KMS-11 (cell line): ENCODE measurements around the gene PPY.

ENCODE experiments used
- H2AFZ ChIP-seq: fragments of 200-600 bp; sonication (generic); 2 replicates; pipeline ENCODE4 v1.6.1; 2016; ENCODE audit warnings: antibody characterized with exemption, mixed run types, low read depth
- H3K27ac ChIP-seq: fragments of 200-600 bp; sonication (generic); 2 replicates; pipeline ENCODE4 v1.6.1; 2016; ENCODE audit warnings: mild to moderate bottlenecking, mixed run types
- H3K27me3 ChIP-seq: fragments of 200-600 bp; sonication (generic); 2 replicates; pipeline ENCODE4 v1.6.1; 2017; ENCODE audit warnings: mild to moderate bottlenecking, low read depth, mixed run types, moderate library complexity; ENCODE audit not compliant: insufficient read depth
- H3K36me3 ChIP-seq: fragments of 200-600 bp; sonication (generic); 2 replicates; pipeline ENCODE4 v1.6.1; 2017; ENCODE audit warnings: mild to moderate bottlenecking, mixed run types; ENCODE audit not compliant: insufficient read depth
- H3K4me1 ChIP-seq: fragments of 200-600 bp; sonication (generic); 2 replicates; pipeline ENCODE4 v1.6.1; 2016; ENCODE audit warnings: mild to moderate bottlenecking, low read depth, mixed run types; ENCODE audit not compliant: poor library complexity, severe bottlenecking
- H3K4me2 ChIP-seq: fragments of 200-600 bp; sonication (generic); 2 replicates; pipeline ENCODE4 v1.7.0; 2016; ENCODE audit warnings: mild to moderate bottlenecking, mixed run types
- H3K4me3 ChIP-seq: fragments of 200-600 bp; sonication (generic); IDR thresholded peaks from 2 replicates; pipeline ENCODE4 v1.6.1; 2017; ENCODE audit warnings: low read depth, low read length, mixed read lengths; ENCODE audit not compliant: insufficient read depth
- H3K79me2 ChIP-seq: fragments of 200-600 bp; sonication (generic); 2 replicates; pipeline ENCODE4 v1.6.1; 2016; ENCODE audit warnings: low read depth, mixed run types; ENCODE audit not compliant: insufficient read depth
- H3K9ac ChIP-seq: fragments of 200-600 bp; sonication (generic); 2 replicates; pipeline ENCODE4 v1.6.1; 2016; ENCODE audit warnings: mild to moderate bottlenecking, mixed run types
- H4K20me1 ChIP-seq: fragments of 200-600 bp; sonication (generic); 2 replicates; pipeline ENCODE4 v1.6.1; 2016; ENCODE audit warnings: mild to moderate bottlenecking, mixed run types; ENCODE audit not compliant: insufficient read depth
- TF ChIP-seq, protein P1 (sequence below): fragments of 200-600 bp; sonication (generic); conservative IDR thresholded peaks from 2 replicates; pipeline ENCODE4 v1.6.1; 2017; ENCODE audit warnings: low read depth, mild to moderate bottlenecking, antibody characterized with exemption, low read length, moderate library complexity, mixed read lengths

Gene PPY

DNA sequence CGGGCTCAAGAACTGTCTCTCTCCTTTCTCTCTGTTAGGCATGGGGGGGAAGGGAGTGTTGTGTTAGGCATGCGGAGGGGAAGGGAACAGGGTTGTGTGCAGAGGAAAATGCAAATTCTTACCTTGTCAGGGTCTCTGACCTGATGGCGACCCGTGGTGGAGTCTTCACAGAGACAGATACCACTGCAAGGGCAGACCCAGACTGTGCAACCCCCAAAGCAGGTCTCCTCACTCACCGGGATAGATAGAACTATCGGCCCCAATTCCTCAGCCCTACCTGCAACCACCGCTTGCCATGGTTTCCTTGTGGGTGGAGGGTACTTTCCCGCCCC lies 25.3 kb downstream of the PPY start:
- TF ChIP-seq, protein P1, sequence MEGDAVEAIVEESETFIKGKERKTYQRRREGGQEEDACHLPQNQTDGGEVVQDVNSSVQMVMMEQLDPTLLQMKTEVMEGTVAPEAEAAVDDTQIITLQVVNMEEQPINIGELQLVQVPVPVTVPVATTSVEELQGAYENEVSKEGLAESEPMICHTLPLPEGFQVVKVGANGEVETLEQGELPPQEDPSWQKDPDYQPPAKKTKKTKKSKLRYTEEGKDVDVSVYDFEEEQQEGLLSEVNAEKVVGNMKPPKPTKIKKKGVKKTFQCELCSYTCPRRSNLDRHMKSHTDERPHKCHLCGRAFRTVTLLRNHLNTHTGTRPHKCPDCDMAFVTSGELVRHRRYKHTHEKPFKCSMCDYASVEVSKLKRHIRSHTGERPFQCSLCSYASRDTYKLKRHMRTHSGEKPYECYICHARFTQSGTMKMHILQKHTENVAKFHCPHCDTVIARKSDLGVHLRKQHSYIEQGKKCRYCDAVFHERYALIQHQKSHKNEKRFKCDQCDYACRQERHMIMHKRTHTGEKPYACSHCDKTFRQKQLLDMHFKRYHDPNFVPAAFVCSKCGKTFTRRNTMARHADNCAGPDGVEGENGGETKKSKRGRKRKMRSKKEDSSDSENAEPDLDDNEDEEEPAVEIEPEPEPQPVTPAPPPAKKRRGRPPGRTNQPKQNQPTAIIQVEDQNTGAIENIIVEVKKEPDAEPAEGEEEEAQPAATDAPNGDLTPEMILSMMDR = no peak
- no peaks in the 10 kb centered on the region for H3K36me3 ChIP-seq
- H3K4me1 ChIP-seq = no peaks in the 10 kb centered on the region
- H3K9ac ChIP-seq = no peak overlapping the region
- H4K20me1 ChIP-seq = no peaks in the 10 kb centered on the region
- H3K4me3 ChIP-seq = no peak overlapping the region
- H3K79me2 ChIP-seq = no peaks in the 10 kb centered on the region
- peaks cover 33% of the 10 kb centered on the region; the same call in 1 of the 2 replicates for H3K27me3 ChIP-seq
- no peak overlapping the region for H3K4me2 ChIP-seq
- no peak overlapping the region for H3K27ac ChIP-seq
- no peak overlapping the region for H2AFZ ChIP-seq

DNA sequence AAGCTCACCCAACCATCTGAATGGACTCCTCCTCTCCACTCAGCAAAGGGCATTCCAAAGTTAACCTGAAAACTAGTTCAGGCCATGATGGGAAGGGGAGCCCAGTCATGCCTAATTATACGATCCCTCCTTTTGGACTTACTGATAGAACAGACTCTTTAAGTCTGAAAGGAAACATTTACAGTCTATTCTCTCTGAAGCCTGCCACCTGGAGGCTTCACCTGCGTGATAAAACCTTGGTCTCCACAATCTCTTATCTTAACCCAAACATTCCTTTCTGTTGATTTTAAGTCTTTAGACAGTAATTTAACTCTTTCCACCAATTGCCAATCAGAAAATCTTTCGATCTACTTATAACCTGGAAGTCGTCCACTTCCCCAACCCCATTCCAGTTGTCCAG lies 25.9 kb downstream of the PPY start:
- Histone ChIP-seq H3K9ac (no peak overlapping the region), H3K4me3 (no peak overlapping the region), H2AFZ (no peak overlapping the region), H4K20me1 (no peaks in the 10 kb centered on the region), H3K79me2 (no peaks in the 10 kb centered on the region), H3K27ac (no peak overlapping the region), H3K4me2 (no peak overlapping the region), H3K36me3 (no peaks in the 10 kb centered on the region), H3K27me3 (peaks cover 33% of the 10 kb centered on the region; the same call in 1 of the 2 replicates), H3K4me1 (no peaks in the 10 kb centered on the region)
- TF ChIP-seq, protein P1 = no peak

DNA sequence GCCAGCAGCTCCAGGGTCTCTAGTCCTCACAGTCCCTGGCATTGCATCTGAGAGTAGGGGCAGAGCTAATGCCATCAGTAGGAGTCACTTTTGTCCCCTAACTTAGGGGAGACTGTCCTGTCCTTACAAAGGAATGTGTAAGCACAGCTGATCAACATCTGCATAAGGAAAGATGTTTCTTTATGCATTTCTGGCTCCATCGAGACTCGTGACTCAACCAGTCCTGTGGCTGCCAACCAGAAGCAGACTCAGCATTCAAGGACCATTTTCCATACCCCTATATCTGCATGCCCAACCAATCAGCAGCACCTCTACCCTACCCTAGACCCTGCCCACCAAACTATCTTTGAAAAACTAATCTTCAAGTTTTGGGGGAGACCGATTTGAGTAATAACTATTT lies 26.7 kb downstream of the PPY start:
- peaks cover 32% of the 10 kb centered on the region; the same call in 1 of the 2 replicates for H3K27me3 ChIP-seq
- no peak overlapping the region for H3K27ac ChIP-seq
- TF ChIP-seq, protein P1 = no peak

DNA sequence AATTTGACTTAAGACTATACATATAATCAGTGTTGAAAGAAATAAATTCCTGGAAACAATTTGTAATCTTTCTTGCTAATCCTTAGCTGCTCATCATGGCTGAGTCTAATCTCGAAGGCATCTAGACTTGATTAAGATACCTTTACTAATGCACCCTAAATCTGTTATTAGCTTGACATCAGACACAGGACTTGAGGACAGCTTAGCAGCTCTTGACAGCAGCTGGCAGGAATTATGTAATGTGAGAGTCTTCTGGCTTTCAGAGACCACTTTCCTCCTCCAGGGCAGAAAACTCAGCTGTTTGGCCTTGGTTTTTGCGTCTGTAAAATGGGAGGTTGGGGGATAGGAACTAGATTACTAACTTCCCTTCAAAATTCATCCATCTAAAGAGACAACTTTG lies 27.8 kb downstream of the PPY start:
- H3K4me3 ChIP-seq = no peak overlapping the region
- H3K36me3 ChIP-seq = no peaks in the 10 kb centered on the region
- peaks cover 34% of the 10 kb centered on the region; the same call in 1 of the 2 replicates for H3K27me3 ChIP-seq
- H3K27ac ChIP-seq = no peak overlapping the region
- H3K9ac ChIP-seq = no peak overlapping the region
- H4K20me1 ChIP-seq = no peaks in the 10 kb centered on the region
- H3K79me2 ChIP-seq = no peaks in the 10 kb centered on the region
- H2AFZ ChIP-seq = no peak overlapping the region
- TF ChIP-seq, protein P1 = no peak
- no peaks in the 10 kb centered on the region for H3K4me1 ChIP-seq
- no peak overlapping the region for H3K4me2 ChIP-seq

More for the DNA sequence above, 26.7 kb downstream of the PPY start:
- Histone ChIP-seq H3K4me3 (no peak overlapping the region), H3K79me2 (no peaks in the 10 kb centered on the region), H3K9ac (no peak overlapping the region), H3K4me2 (no peak overlapping the region), H3K4me1 (no peaks in the 10 kb centered on the region), H2AFZ (no peak overlapping the region), H3K36me3 (no peaks in the 10 kb centered on the region), H4K20me1 (no peaks in the 10 kb centered on the region)
